ENCODE measurements around the gene MVP.
"Not testable (repeated sequence)": the region's sequence is repeated elsewhere in the genome, so short reads cannot be mapped to it uniquely, and the experiment has no call there.

MVP gene

DNA sequence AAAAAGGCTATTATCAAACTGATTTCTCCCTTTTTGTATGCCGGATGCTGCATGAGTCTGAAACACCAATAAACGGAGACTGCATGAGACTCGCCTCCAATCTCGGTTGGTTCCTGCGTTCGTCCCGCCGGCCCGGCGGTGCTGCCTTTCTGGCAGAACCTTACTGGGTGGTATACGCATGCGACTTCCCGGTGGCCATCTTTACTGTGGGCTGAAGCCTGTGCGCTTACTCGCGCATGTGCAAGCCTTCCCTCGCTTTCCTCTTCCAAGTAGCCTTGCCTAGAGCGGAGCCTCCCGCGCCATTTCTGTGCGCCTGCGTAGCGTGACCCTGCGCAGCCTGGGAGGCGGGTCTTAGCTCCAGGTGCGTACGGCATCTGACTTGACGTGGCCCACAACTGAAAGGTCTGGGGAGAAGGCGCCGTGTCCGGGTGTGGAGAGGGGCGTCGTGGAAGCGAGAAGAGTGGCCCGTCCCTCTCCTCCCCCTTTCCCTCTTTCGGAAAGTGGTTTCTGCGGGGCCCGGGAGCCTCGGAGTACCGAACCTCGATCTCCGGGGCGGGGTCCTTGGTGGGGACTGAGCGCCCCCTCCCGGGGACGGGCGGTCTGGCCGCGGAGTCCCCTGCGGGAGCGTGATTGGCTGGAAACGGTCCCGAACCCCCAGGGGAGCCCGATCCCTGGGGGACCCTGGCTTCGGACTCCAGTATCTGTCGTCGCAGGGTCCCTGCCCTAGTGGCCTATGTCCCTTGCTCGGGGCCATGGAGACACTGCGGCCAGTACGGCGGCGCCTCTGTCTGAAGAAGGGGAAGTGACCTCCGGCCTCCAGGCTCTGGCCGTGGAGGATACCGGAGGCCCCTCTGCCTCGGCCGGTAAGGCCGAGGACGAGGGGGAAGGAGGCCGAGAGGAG, 4.2 kb upstream of the MVP start, which contains the start of gene PAGR1:
Gene PAGR1 (plus strand): TSS at position 360 of the 901 bp plus-strand sequence. CDS start 374 bp downstream, at position 734.
- DNase-seq (ENCODE audit: low spot score), result peak; percentile 94

DNA sequence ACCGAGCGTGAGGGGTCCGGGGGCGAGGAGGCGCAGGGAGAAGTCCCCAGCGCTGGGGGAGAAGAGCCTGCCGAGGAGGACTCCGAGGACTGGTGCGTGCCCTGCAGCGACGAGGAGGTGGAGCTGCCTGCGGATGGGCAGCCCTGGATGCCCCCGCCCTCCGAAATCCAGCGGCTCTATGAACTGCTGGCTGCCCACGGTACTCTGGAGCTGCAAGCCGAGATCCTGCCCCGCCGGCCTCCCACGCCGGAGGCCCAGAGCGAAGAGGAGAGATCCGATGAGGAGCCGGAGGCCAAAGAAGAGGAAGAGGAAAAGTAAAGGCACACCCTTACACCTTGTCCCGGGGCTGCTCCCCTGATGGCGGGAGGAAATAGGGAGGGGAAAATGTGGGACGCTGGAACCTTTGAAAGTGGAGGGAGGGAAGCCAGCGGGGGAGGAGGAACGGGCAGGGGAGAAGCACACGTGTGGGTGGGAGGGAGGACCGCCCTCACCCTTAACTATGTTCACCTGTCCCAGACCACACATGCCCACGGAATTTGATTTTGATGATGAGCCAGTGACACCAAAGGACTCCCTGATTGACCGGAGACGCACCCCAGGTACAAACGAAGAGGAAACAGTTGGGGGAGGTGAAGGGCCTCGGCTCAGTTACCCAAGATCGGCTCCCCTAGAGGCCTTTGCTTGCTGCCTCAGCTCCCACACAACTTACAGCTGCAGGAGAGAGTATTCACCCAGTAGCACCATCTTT, 3.4 kb upstream of the MVP start:
- peak; percentile 65 for DNase-seq (ENCODE audit: low spot score)

DNA sequence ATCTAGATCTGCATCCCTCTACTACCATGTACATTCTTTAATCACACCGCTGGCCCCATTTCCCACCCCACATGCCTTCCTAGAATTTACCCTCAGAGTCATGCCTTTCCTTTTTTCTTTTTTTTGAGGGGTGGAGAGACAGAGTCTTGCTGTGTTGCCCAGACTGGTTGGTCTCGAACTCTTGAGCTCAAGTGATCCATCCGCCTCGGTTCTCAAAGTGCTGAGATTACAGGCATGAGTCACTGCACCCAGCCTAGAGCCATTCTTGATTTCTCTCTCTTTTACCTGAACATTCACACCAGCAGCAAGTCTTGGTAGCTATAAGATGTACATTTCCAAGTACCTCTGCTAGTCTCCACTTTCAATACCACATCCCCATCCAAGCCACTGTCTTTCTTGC, 2.2 kb upstream of the MVP start:
- DNase-seq (ENCODE audit: low spot score), result no peak

DNA sequence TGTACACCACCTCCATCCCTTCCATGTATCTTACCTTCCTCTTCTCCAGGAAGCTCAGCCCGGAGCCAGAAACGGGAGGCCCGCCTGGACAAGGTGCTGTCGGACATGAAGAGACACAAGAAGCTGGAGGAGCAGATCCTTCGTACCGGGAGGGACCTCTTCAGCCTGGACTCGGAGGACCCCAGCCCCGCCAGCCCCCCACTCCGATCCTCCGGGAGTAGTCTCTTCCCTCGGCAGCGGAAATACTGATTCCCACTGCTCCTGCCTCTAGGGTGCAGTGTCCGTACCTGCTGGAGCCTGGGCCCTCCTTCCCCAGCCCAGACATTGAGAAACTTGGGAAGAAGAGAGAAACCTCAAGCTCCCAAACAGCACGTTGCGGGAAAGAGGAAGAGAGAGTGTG, 756 bp upstream of the MVP start:
- no peak for DNase-seq (ENCODE audit: low spot score)

DNA sequence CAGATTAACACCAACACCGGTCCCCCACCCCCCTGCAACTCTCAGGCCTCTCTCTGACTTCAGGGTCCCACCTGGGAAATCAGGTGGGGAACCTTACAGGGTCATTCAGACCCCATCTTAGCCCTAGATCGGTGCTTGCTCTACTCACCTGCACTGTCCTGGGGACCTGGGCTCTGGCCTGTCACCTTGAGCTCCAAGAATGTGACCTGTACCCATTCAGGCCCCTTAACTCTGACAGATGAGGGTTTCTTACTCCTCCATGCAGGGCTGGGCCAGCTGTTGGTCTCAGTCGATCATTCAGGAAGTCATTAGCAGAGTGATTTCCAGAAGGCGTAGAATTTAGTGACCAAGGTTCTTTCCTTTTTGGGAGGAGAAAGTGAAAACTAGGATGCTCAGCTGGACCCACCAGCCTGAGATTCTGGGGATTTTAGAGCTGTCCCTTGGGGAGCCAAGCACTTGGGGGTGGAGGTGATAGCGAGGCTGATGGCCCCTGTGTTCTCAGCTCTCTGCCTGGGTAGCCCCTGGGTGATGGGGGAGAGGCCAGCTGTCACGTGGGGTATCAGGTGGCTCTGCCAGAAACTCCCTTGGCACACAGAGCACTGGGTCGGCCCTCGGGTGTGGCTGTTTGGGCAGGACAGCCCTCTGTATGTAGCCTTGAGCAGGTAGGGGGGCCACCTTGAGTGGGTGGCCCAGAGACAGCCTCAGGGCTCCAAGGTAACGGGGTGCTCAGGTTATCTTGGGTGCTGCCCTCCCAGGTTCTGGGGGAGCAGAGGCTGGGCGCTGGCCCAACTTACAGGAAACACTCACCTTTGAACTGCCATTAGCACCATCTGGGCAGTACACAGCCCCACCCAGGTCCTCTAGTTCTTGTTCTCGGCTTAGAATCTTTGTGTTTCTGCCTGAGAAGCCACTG, 724 bp downstream of the MVP start:
- no peak for DNase-seq (ENCODE audit: low spot score)

DNA sequence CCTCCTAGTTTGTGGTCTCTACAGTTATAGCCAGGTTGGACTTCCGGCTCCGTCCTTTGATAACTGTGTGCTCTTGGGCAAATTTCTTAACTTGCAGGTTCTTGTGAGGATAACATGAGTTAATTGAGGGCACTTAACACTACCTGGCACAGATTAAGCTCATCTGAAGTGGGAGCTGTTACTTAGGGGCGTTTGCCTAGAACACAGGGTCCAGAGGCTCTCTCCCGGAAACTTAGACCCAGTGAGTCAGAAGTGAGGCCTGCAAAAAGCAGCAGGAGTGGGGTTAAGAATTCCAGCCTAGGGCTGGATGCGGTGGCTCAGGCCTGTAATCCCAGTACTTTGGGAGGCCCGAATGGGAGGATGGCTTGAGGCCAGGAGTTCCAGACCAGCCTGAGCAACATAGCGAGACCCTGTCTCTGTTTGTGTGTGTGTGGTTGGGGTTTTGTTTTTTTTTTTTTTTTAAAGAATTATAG, 1.4 kb downstream of the MVP start:
- no peak for DNase-seq (ENCODE audit: low spot score)

DNA sequence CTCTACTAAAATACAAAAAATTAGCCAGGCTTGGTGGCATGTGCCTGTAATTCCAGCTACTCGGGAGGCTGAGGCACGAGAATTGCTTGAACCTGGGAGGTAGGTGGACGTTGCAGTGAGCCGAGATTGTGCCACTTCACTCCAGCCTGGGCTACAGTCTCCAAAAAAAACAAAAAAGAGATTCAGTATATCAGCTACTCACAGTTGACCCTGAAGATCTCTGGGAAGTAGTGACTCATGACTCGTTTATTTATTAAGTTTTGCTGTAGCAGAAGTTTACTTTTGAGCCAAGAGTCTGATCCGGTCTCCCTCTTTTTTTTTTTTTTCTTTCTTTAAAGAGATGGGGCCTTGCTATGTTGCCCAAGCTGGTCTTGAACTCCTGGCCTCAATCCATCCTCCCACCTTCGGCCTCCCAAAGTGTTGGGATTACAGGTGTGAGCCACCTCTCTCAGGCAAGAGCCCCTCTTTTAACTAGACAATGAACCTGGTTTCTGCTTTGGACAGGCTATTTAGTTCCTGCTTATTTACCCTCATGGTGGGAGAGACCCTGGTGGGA, 4.4 kb downstream of the MVP start:
- DNase-seq (ENCODE audit: low spot score), result no peak

DNA sequence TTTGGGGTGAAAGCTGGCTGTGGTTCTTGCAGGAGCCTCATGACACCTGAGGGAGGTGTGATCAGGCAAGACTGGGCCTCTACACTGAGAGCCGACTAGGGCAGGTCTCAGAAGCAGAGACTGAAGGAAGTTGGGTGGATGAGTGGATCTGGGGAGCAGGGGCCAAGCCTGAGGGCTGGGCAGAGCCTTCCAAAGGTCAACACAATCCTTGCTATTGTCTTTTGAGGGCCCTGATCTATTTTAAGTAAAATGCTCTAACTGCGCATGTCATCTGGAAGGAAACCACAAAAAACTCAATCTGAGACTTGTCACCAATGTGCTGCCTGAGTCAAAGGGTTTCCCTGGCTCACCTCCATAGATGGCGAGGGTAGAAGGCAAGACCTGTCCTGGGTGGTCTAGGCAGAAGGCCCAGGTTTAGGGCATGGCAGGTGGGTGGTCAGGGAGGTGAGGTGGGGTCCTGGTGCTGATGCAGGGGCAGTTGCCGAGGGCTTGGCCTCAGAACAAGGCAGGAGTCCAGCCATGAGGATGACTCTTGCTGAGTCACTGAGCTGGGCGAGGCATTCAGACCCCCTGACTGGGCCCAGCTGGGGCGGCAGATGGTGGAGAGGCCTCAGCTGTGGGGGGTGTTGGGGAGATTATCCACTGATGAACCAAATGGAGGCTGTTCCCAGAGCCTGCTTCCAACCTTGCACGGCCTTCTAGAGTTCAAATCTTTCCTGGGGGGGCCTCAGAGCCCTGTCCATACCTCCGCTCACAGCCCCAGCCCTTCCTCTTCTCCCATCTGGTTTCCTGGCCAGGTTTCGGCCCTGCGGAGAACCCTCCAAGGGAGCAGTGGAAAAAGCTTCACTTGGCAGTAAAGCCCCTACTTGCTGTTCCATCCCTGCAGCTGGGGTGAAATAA, 5.1 kb downstream of the MVP start:
- DNase-seq (ENCODE audit: low spot score), result no peak

DNA sequence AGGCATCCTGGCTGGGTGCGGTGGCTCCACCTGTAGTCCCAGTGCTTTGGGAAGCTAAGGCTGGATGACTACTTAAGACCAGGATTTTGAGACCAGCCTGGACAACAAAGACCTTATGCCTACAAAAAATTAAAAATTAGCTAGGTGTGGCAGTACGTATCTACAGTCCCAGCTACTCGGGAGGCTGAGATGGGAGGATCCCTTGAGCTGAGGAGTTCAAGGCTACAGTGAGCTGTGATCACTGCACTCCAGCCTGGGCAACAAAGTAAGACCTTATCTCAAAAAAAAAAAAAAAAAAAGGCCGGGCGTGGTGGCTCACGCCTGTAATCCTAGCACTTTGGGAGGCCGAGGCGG, 6.1 kb downstream of the MVP start:
- no peak for DNase-seq (ENCODE audit: low spot score)

DNA sequence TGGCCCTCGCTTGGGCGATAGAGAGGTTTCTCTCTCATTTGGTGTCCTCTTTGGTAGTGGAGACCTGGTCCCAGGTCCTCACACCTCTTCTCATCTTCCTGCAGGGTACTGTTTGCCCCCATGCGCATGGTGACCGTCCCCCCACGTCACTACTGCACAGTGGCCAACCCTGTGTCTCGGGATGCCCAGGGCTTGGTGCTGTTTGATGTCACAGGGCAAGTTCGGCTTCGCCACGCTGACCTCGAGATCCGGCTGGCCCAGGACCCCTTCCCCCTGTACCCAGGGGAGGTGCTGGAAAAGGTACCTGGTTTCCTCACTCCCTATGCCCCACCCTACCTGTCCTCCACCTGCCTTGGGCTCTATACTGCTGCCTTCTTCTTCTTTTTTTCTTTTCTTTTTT, 10.5 kb downstream of the MVP start:
- DNase-seq (ENCODE audit: low spot score), result no peak

DNA sequence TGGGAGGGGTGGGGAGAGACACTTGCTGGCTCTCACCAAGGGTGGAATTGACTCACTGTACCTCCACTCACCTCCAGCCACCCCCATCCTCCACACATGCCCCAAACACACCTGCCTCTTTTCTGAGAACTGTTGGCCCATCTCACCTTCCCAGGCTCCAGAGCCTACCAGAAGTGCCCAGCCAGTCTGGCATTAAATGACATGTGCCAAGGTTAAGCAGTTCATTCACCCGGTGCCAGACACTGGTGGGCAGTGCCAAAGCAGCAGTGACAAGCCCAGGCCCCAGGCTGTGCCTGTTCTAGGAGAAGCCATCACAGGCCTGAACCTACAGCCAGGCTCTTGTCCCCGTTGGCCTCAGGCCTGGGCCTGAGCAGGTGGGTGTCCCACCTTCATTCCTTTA, 11.2 kb downstream of the MVP start:
- DNase-seq (ENCODE audit: low spot score), result no peak

DNA sequence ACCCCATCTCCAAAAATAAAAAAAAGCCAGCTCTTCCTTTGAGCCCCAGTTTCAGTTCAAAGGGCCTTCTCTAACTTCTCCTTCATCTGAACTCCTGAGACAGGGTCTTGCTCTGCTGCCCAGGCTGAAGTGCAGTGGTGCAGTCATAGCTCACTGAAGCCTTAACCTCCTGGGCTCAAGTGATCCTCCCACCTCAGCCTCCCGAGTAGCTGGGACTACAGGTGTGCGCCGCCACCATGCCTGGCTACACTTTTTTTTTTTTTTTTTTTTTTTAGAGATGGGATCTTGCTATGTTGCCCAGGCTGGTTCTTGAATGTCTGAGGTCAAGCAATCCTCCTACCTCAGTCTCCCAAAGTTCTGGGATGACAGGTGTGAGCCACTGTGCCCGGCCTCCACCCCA, 13.0 kb downstream of the MVP start:
- not testable (repeated sequence) for DNase-seq (ENCODE audit: low spot score)

DNA sequence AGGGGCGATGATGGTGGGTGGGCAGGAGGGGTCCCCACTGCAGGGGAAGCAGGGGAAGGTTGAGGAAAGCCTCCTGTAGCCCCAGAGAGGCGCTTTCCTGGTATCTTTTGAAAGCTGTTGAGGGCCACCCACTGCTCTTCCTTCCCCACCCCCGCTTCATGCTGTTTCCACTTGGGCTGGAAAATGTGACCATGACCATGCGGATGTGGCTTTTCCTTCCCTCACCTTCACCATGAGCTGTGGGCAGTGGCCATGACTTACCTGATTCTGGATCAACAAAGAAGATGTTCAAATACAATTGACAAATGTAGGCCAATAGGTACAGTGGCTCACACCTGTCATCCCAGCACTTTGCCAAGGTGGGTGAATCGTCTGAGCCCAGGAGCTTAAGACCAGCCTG, 13.8 kb downstream of the MVP start:
- DNase-seq (ENCODE audit: low spot score), result no peak

DNA sequence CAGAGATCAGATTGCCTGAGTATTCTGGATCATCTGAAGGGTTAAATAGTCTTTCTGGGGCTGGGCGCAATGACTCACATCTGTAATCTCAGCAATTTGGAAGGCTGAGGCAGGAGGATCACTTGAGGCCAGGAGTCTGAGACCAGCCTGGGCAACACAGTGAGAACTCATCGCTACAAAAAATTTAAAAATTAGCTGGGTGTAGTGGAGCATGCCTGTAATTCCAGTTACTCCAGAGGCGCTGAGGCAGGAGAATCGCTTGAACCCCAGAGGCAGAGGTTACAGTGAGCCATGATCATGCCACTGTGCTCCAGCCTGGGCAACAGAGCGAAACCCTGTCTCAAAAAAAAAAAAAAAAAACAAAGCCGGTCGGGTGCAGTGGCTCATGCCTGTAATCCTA, 15.7 kb downstream of the MVP start:
- no peak for DNase-seq (ENCODE audit: low spot score)

DNA sequence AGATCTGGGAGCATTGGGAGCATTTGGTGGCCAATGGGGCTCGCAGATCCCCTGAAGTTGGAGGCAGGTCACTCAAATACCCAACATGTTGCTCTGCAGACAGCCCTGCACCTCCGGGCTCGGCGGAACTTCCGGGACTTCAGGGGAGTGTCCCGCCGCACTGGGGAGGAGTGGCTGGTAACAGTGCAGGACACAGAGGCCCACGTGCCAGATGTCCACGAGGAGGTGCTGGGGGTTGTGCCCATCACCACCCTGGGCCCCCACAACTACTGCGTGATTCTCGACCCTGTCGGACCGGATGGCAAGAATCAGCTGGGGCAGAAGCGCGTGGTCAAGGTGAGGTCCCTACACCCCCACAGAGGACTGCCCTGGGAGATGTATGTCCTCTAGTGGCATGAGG, 16.4 kb downstream of the MVP start:
- DNase-seq (ENCODE audit: low spot score), result no peak

DNA sequence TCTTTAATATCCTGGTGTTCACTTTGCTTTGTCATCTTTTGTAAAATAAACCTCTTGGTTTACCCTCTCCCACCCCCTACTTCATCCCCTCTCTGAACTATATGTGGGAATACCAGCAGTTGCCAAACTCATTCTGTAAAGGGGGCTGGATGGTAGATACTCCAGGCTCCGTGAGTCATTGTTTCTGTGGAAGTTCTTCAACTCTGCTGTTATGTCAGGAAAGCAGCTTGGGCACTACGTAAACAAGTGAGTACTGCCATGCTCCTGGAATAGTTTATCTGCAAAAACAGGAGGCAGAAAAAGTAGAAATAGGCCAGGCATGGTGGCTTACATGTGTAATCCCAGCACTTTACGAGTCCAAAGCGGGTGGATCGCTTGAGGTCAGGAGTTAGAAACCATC, 17.6 kb downstream of the MVP start:
- DNase-seq (ENCODE audit: low spot score), result no peak

DNA sequence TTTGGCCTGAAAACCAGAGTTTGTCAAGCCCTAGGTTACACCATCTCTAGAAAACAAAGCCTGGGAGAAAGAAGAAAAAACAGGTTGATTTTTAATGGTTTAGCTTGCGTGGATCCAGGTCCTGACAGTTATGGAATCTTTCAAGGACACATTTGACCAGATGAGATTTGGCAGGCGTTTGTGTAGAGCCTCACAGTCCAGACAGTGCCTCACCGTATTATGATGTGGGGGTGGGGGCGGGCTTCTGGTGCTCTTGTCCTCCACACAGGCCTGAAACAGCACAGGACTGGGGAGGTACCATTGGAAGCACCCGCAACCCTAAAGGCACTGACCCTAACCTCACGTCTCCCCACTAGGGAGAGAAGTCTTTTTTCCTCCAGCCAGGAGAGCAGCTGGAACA, 19.6 kb downstream of the MVP start:
- DNase-seq (ENCODE audit: low spot score), result no peak

DNA sequence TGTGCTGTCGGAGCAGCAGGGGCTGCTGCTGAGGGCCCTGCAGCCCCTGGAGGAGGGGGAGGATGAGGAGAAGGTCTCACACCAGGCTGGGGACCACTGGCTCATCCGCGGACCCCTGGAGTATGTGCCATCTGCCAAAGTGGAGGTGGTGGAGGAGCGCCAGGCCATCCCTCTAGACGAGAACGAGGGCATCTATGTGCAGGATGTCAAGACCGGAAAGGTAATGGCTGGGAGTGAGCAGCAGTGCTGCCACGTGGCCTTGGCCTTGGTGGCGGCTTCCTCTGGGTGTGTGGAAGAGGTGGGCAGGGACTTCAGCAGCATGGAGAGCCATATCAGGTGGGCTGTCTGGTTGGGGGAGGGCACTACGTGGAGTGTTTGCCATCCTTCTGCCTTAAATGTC, 20.0 kb downstream of the MVP start:
- DNase-seq (ENCODE audit: low spot score), result no peak

DNA sequence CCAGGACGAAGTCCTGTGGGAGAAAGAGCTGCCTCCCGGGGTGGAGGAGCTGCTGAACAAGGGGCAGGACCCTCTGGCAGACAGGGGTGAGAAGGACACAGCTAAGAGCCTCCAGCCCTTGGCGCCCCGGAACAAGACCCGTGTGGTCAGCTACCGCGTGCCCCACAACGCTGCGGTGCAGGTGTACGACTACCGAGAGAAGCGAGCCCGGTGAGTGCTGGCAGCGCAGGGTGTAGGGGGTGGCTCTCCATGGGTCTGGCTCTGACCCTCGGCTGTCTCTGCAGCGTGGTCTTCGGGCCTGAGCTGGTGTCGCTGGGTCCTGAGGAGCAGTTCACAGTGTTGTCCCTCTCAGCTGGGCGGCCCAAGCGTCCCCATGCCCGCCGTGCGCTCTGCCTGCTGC, 21.4 kb downstream of the MVP start:
- no peak for DNase-seq (ENCODE audit: low spot score)

DNA sequence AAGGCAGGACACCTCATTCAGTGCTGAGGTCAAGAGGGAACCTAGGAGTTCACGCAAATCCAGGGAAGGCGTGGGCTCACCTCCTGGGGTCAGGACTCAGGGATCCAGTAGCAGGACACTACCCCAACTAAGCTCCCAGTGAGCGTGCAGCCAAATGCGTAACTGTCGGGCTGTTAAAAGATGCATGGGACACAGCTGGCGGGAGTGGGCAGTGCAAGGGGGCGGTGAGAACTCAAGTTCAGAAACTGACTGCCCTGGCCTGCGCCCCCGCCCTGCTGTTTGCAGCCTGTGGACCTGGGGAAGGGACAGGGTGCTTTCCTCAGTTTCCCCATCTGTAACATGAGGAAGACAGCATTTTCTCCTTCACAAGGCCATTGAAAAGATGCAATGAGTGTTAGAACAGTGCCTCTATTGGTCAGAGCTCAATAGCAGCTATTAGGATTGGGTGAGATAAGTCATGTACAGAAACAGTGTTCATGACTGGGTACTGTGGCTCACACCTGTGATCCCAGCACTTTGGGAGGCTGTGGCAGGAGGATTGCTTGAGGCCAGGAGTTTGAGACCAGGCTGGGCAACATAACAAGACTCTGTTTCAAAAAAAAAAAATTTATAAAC, 22.6 kb downstream of the MVP start:
- no peak for DNase-seq (ENCODE audit: low spot score)

All from HuH-7.5 (cell line).